ENCODE data around the gene MGLL. TPM values are rescaled to one million over a fixed set of nuclear protein-coding genes. Genes with fewer than 3 reads are reported as not detected.
A peak's percentile ranks its signal among the peaks of the same experiment; 100 is the strongest.

MGLL gene
- total RNA-seq, 1 donor from 2014 or later: 132 TPM

GRCh38 chr3:127697551-127698240, 124.6 kb downstream of the MGLL start:
- Histone ChIP-seq H3K27ac (peak overlapping the region; percentile 84), H3K36me3 (peaks cover 23% of the 10 kb centered on the region), H3K27me3 (ENCODE audit: low read depth) (no peaks in the 10 kb centered on the region), H3K4me1 (peaks cover 65% of the 10 kb centered on the region), H3K4me3 (peak overlapping the region; percentile 22), H3K9me3 (no peaks in the 10 kb centered on the region)
- TF ChIP-seq, protein P1, sequence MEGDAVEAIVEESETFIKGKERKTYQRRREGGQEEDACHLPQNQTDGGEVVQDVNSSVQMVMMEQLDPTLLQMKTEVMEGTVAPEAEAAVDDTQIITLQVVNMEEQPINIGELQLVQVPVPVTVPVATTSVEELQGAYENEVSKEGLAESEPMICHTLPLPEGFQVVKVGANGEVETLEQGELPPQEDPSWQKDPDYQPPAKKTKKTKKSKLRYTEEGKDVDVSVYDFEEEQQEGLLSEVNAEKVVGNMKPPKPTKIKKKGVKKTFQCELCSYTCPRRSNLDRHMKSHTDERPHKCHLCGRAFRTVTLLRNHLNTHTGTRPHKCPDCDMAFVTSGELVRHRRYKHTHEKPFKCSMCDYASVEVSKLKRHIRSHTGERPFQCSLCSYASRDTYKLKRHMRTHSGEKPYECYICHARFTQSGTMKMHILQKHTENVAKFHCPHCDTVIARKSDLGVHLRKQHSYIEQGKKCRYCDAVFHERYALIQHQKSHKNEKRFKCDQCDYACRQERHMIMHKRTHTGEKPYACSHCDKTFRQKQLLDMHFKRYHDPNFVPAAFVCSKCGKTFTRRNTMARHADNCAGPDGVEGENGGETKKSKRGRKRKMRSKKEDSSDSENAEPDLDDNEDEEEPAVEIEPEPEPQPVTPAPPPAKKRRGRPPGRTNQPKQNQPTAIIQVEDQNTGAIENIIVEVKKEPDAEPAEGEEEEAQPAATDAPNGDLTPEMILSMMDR (IDR thresholded peaks at IDR 0.05): no peak
- ATAC-seq (peak; percentile 76 to 82), DNase-seq (peak; percentile 76)
- intact Hi-C loops (cut with DNase I): no loop called here

DNA sequence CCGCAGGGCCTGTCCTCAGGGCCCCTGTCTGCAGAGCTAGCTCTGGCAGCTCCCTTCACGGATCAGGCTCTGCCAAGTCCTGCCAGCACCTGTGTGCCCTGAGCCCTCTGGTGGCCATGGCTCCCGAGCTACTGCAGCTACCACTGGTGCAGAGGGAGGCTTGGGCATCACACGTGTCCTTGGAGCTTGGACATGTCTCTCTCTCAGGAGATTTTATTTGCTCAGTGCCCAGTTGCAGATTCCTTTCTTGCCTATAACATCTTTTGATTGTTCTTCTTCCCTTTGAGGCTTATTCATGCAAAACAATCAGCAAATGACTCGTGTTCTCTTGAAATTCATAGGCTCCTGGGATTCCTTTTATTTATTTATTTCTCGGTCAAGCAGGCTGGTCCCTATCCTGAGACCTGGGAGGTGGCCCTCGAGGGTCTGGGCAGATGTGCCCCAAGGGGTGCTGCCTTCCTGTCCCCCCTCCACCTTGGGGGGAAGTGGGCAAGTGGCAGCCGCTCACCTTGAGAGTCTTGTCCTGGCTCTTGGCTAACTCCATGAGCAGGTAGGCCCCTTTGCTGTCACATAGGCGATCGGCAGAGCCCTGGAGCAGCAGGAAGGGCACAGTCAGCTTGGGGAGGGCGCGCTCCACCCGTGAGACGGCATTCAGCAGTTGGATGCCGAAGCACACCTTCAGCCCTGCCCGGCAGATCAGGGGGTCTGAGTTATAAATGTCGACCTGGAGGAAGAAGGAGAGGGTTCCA, 127.7 kb downstream of the MGLL start:
- H3K27ac ChIP-seq: no peak overlapping the region
- peaks cover 37% of the 10 kb centered on the region for H3K36me3 ChIP-seq
- ATAC-seq (no peak), DNase-seq (peak; percentile 71)
- peaks cover 54% of the 10 kb centered on the region for H3K4me1 ChIP-seq
- no peak overlapping the region for H3K4me3 ChIP-seq
- H3K27me3 ChIP-seq (ENCODE audit: low read depth): no peaks in the 10 kb centered on the region
- H3K9me3 ChIP-seq: no peaks in the 10 kb centered on the region
- intact Hi-C loops (cut with DNase I): no loop called here
- TF ChIP-seq, protein P1 (IDR thresholded peaks at IDR 0.05): peak; percentile 29

DNA sequence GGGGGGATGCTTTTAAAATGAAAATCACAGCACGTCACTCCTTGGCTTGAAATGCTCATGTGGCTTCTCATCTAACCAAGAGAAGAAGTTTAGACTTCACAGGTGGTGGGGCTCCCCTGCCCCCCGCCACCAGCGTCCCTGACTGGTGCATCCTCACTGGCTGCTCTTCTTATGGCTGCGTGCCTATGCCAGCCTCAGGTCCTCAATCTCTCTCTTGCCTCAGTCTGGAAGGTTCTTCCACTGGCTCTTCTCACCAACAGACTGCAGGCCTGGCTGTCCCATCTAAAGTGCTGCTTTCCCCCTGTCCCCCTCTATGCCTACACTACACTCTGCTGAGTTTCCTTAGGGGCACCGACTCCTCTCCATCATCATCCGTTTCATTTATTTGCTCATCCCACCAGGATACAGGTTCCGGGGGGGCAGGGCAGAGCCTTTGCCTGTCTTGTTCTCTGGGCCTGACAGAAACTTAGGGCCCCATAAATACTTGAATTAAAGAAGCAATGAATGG, 128.9 kb downstream of the MGLL start:
- peaks cover 37% of the 10 kb centered on the region for H3K36me3 ChIP-seq
- ATAC-seq (no peak), DNase-seq (peak; percentile 18)
- no peak overlapping the region for H3K4me3 ChIP-seq
- intact Hi-C loops (cut with DNase I): no loop called here
- no peaks in the 10 kb centered on the region for H3K9me3 ChIP-seq
- no peak overlapping the region for H3K27ac ChIP-seq
- no peaks in the 10 kb centered on the region for H3K27me3 ChIP-seq (ENCODE audit: low read depth)
- H3K4me1 ChIP-seq: peaks cover 44% of the 10 kb centered on the region
- TF ChIP-seq, protein P1 (IDR thresholded peaks at IDR 0.05): no peak

- H3K27ac ChIP-seq: no peak overlapping the region
- H3K9me3 ChIP-seq: no peaks in the 10 kb centered on the region
- H3K4me1 ChIP-seq: peaks cover 37% of the 10 kb centered on the region
- H3K36me3 ChIP-seq: peaks cover 37% of the 10 kb centered on the region
- TF ChIP-seq, protein P1 (IDR thresholded peaks at IDR 0.05): no peak
- H3K27me3 ChIP-seq (ENCODE audit: low read depth): no peaks in the 10 kb centered on the region
- peak; percentile 24 for DNase-seq
- intact Hi-C loops (cut with DNase I): no loop called here
- H3K4me3 ChIP-seq: no peak overlapping the region
- no peak for ATAC-seq
These were observed 129.6 kb downstream of the MGLL start for GRCh38 chr3:127692501-127693335.

- Histone ChIP-seq H3K36me3 (peaks cover 37% of the 10 kb centered on the region), H3K4me3 (no peak overlapping the region), H3K27me3 (ENCODE audit: low read depth) (no peaks in the 10 kb centered on the region), H3K9me3 (no peaks in the 10 kb centered on the region), H3K4me1 (peaks cover 30% of the 10 kb centered on the region), H3K27ac (no peak overlapping the region)
- ATAC-seq (no peak), DNase-seq (no peak)
- intact Hi-C loops (cut with DNase I): no loop called here
- TF ChIP-seq, protein P1 (IDR thresholded peaks at IDR 0.05): no peak
These were observed 130.3 kb downstream of the MGLL start for GRCh38 chr3:127691974-127692373.
